ENCODE measurements around the gene WDR38.

GRCh38 chr9:124849801-124850200, 3.5 kb upstream of the WDR38 start:
- TF ChIP-seq CTCF (conservative IDR thresholded peaks at IDR 0.05; ENCODE audit: low read depth, low read length) (no peak), POLR2A (IDR thresholded peaks at IDR 0.05; ENCODE audit: low read depth, low read length) (no peak), USF2 (IDR thresholded peaks at IDR 0.05; ENCODE audit: low read depth, low read length) (no peak), BHLHE40 (IDR thresholded peaks at IDR 0.05; ENCODE audit: low read depth, low read length) (no peak), MAZ (IDR thresholded peaks at IDR 0.05; ENCODE audit: borderline replicate concordance, low read depth, low read length) (no peak), ELK1 (IDR thresholded peaks at IDR 0.05; ENCODE audit: borderline replicate concordance, low read depth, low read length) (no peak), SMC3 (IDR thresholded peaks at IDR 0.05; ENCODE audit: low read depth, low read length) (no peak), CEBPB (IDR thresholded peaks at IDR 0.05; ENCODE audit: low read depth, low read length) (no peak), RAD21 (IDR thresholded peaks at IDR 0.05; ENCODE audit: low read length) (no peak), RCOR1 (IDR thresholded peaks at IDR 0.05; ENCODE audit: insufficient replicate concordance, low read length) (no peak), MAFK (IDR thresholded peaks at IDR 0.05; ENCODE audit: low read depth, low read length) (no peak), RFX5 (IDR thresholded peaks at IDR 0.05; ENCODE audit: low read depth, low read length) (no peak), MXI1 (IDR thresholded peaks at IDR 0.05; ENCODE audit: borderline replicate concordance, low read depth, low read length) (no peak)

Data from IMR-90 (cell line).